HG03045 (cell line): ENCODE measurements around the gene BICD1.
"Not testable (repeated sequence)": the region's sequence is repeated elsewhere in the genome, so short reads cannot be mapped to it uniquely, and the experiment has no call there.

ENCODE experiments used
- ATAC-seq: cut with Tn5 transposase; IDR thresholded peaks from one replicate; pipeline ENCODE4 v1.9.1; 2021; ENCODE audit warnings: mild to moderate bottlenecking, moderate library complexity; ENCODE audit not compliant: unreplicated experiment

BICD1 gene

DNA sequence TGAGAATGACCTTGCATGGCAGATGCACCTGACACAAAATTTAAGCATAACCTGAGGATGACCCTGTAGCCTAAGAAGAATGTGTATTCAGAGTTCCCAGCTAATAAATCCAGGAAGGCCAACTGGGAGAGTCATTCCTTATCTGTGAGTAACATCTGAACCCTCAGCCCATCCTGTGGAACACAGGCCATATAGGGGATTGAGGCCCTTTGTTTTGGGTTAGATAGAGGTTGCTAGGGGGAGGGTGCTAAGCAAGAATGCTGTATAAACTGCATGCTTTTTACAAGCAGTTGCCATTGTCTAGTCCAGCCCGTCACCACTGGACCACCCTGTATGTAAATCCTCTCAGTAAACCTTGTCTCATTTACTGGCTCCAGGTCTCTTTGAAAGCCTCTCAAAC lies 77.0 kb downstream of the BICD1 start:
- no peak for ATAC-seq

DNA sequence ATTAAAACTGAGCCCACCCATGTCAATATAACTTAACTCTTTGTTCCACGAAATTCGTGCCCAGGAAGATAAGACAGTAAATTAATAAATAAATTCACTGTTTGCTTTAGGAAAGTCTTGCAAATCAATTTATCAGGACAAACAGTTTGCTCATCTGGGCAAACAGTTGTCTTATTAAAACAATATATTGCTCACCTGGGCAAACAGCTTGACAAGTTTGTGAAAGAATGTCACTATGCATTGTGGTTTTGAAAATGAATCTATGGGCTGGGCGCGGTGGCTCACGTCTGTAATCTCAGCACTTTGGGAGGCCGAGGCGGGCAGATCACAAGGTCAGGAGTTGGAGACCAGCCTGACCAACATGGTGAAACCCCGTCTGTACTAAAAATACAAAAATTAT lies 80.5 kb downstream of the BICD1 start:
- not testable (repeated sequence) for ATAC-seq

- no peak for ATAC-seq
Measured at GRCh38 chr12:32191445-32191844, 84.8 kb downstream of the BICD1 start.

DNA sequence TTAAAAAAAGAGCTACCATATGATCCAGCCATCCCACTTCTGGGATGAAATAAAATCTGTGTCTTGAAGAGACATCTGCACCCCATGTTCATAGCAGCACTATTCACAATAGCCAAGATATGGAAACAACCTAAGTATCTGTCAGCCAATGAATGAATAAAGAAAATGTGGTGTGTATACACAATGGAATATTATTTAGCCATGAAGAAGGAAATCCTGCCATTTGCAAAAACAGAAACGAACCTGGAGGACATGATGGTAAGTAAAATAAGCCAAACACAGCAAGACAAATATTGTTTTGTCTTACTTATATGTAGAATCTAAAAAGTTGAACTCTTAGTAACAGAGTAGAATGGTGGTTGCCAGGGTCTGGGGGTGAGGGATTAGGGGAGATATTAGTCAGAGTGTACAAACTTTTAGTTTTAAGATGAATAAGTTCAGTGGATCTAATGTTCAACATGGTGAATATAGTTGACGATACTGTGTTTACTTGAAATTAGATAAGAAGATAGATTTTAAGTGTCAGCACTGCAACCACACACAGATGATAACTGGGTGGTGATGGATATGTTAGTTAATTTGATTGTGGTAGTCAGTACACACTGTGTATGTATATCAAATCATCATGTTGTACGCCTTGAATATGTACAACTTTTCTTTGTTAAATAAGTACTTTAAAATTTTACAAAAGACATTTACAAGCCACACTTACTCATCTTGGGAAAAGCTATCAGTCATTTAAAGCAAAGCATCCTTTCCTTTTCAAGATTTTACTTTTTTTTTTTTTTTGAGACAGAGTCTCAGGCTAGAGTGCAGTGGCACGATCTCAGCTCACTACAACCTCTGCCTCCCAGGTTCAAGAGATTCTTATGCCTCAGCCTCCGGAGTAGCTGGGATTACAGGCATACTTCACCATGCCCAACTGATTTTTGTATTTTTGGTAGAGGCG lies 89.9 kb downstream of the BICD1 start:
- no peak for ATAC-seq

DNA sequence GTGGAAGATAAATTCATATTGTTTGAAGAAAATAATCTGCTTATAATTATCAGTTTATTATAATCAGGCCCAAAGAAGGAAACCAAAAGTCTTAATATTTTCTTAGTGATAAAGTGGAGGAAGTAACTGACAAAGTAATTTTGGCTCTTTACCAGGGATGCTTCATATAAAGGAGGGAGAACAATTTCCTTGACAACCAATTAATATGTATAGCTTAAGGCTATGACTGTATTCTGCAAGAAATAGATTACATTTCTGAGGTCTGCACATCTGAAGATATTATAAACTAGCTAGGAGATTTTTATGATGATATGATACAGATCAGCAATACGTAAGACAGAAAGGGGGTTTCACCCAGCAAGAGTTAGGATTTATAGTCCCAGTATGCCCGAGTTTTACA lies 90.8 kb downstream of the BICD1 start:
- no peak for ATAC-seq

- no peak for ATAC-seq
Measured at GRCh38 chr12:32198555-32198954, 91.9 kb downstream of the BICD1 start.

DNA sequence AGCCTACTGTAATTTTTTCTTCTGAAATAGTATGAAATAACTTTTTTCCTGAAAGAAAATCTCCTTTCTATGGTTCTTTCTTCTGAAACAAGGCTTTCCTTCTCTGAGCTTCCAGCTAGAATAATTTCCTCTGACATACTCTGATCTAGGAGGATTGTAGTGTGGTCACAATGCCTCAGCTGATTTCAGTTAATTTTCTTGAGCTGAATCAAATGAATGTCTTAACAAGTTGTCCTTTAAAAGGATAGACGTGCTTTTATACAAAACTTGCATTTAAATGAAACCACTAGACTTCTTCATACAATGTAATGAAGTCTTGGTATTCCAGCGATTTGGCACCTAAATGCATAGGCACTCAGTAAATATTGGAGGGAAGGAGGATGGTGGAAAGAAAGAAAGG lies 94.4 kb downstream of the BICD1 start:
- no peak for ATAC-seq

DNA sequence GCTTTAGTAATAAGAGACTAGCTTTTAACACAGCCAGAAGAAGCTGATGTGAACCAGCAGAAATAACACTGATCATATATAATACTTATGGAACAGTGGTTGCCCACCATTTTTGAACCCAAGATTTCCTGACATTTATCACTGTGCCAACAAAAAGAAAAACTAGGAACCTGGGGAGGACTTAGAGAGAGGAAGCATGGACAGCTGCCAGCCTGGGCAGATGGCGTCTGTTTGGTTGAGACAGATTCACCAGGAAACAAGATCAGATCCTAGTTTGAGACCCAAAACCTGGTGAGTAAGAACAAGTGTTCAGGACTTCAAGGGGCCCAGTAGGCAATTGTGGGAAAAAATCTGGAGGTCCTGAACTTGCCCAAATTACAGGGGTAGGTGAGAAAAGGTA lies 95.3 kb downstream of the BICD1 start:
- no peak for ATAC-seq

DNA sequence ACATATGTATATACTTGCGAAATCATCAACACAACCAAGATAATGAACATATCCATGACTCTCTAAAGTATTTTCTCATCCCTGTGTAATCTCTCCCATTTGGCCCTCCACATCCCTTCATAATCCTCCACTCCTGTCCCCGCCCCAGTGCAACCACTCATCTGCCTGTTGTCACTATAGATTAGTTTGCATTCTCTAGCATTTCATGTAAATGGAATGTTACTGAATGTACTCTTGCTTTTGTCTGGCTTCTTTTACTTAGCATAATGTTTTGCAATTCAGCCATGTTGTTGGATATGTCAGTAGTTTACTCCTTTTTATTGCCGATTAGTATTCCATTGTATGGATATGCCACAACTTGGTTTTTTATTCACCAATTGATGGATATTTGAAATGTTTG lies 99.1 kb downstream of the BICD1 start:
- no peak for ATAC-seq

- ATAC-seq: no peak
Measured at GRCh38 chr12:32208355-32208754, 101.7 kb downstream of the BICD1 start.

DNA sequence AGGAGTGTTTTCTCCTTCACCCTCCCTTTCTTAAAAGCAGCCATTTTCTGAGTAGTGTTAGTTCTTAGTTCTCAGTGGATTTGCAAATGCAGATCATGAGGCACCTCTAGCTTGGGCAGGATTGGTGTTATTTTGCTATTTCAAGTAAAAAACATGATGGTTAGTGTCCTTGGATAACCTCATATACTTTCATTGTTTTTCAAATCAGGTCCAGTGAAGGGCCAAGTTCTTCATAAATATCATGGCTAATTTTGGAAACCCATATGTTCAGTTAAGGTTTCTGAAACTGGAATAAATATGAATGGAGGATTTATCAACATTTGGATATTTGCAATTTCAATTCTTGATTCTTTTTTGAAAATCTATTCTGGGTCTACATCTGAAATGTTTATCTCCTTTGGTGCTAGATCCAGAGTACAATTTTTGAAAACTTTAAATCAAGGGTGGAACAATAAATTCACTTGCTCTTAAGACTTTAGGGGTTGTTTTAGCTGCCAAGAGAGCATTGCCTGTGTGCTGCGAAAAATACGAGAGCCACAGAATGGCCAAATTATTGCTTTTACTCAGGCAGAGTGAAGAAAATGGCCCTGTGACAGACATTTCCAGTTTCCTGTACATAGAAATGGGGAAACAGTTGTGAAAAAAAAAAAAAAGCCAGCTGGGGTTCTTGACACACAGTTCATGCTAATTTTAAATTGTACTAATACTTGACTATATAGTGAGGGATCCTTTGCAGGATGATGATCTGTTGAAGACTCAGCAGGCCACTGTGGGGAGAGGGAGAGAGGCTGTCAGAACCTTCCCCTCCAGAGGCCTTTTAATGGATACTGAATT lies 104.6 kb downstream of the BICD1 start:
- no peak for ATAC-seq

DNA sequence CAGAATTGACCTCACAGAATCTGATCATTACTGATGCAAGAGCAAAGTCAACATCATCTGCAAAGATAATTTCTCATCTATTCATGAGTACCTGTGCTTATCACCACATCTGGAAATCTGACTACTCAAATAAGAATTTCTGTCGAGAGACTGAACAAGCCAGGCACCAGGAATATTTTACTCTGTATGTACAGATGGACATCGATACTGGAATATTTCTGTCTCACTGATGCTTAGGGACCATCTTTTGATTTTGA lies 105.2 kb downstream of the BICD1 start:
- ATAC-seq: no peak

DNA sequence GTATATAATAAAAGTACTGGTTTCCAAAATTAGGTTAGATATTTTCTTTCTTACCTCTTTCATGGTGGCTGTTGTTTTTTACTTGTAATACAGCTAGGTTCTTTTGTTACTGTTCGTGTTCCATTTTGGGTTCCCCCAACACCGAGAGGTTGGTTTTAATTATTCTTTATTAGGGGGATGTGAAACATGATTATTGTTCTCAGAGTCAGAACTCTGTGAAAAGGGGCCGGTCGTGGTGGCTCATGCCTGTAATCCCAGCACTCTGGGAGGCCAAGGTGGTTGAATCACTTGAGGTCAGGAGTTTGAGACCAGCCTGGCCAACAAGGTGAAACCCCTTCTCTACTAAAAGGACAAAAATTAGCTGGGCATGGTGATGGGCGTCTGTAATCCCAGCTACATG lies 108.1 kb downstream of the BICD1 start:
- no peak for ATAC-seq

DNA sequence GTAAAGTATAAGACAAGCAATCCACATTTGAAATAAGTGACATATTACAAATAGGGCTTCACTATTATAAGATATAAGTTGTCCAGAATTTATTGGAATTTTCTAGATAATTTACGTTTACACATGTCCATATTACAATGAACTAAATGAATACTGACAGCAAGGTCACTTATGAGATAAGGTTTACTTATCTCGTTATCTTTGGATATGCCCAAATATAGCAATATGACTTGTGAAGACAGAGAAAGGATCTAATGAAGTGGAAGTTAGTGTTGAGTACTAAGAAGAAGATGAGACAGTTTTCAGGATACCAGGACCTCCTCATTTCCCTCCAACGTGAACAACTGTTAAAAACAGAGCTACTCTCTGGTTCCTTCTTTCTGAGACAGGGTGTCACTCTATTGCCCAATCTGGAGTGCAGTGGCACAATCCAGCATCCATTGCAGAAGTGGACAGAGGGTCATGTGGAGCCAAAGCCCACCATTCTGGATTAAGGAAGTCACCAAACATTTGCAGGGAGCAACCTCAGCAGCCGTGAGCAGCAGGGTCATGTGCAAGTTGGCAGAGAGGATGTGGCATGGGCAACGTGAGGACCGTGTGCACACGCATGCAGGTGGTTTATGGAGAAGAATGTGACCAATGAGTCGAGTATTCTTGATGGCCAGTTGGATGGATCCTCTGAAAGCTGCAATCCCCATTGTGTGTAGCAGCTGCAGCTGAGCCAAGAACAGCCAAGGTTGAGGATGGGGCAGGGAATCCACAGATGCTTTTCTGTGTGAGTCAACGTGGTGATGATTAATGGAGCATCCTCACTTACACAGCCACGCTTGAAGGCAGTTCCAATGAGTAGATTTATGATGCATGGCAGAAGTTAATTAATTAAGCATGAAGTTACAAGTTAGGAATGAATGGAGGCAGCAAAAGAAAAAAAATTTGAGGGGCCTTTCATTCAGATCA lies 111.0 kb downstream of the BICD1 start:
- ATAC-seq: no peak

- no peak for ATAC-seq
Measured at GRCh38 chr12:32223941-32224340, 117.3 kb downstream of the BICD1 start.

- no peak for ATAC-seq
Measured at GRCh38 chr12:32226768-32227167, 120.1 kb downstream of the BICD1 start.

GRCh38 chr12:32229971-32230612 lies 123.4 kb downstream of the BICD1 start:
- ATAC-seq: no peak

DNA sequence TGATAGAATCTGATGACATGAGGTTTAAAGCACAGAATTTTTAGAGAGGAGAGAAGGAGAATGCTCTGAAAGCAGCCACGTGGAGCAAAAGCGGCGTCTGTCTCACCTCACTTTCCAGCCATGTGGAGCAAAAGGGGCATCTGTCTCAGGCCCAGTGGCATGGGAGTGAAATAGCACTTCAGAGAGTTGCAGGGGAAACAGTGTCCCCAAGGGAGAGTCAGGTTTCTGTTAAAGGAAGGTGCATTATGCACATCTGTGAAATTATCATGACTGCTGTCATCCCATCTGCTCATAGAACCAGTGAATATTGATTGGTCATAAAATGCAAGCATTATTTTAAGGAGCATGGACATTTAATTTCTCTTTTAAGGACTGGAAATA lies 124.0 kb downstream of the BICD1 start:
- no peak for ATAC-seq

DNA sequence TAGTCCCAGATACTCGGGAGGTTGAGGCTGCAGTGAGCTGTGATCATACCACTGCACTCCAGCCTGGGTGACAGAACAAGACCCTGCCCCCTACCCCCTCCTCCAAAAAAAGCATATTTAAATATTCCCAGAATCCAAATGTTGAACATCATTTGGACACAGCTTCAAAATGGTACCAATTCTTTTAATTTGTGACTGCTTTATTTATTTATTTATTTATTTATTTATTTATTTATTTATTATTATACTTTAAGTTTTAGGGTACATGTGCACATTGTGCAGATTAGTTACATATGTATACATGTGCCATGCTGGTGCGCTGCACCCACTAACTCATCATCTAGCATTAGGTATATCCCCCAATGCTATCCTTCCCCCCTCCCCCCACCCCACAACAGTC lies 124.7 kb downstream of the BICD1 start:
- not testable (repeated sequence) for ATAC-seq

GRCh38 chr12:32233568-32233967 lies 126.9 kb downstream of the BICD1 start:
- ATAC-seq: no peak

DNA sequence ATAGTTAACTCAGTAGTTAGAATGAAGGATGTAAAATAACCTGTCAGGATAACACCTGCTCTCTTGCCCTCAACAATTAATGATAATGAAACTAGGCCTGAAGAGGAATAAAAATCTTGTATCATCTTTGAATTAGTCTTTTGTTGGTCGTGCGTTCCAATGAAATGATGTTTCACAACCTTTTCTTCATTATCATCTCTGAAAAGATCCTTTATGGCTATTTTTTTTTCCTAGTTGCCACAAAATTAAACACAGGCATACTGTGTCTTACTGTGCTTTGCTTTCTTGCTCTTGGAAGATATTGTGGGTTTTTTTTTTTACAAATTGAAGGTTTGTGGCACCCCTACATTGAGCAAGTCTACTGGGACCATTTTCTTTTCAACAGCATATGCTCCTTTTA lies 128.6 kb downstream of the BICD1 start:
- ATAC-seq: no peak
